Rectal smooth muscle tissue (tissue), 1 donor: Measurements from ENCODE around the gene FKBP4.

Experiments
- H3K27ac ChIP-seq: one replicate; pipeline ENCODE4 v1.7.0; 2013; ENCODE audit warnings: low read depth, low read length, inconsistent platforms
- H3K27me3 ChIP-seq: one replicate; pipeline ENCODE4 v1.7.0; 2013; ENCODE audit warnings: low read length; ENCODE audit not compliant: control insufficient read depth, insufficient read depth
- H3K36me3 ChIP-seq: one replicate; pipeline ENCODE4 v1.7.0; 2013; ENCODE audit warnings: low read length; ENCODE audit not compliant: control insufficient read depth, insufficient read depth
- H3K4me1 ChIP-seq: one replicate; pipeline ENCODE4 v1.7.0; 2013; ENCODE audit warnings: low read length; ENCODE audit not compliant: control insufficient read depth, insufficient read depth
- H3K4me3 ChIP-seq: one replicate; pipeline ENCODE4 v1.7.0; 2013; ENCODE audit warnings: low read length
- H3K9ac ChIP-seq: one replicate; pipeline ENCODE4 v1.7.0; 2013; ENCODE audit warnings: low read length

The FKBP4 gene

GRCh38 chr12:2792671-2793500, 1.9 kb upstream of the FKBP4 start:
- peaks cover 8% of the 10 kb centered on the region for H3K36me3 ChIP-seq
- no peak overlapping the region for H3K4me3 ChIP-seq
- no peak overlapping the region for H3K9ac ChIP-seq
- H3K27me3 ChIP-seq: no peaks in the 10 kb centered on the region
- H3K4me1 ChIP-seq: peaks cover 4% of the 10 kb centered on the region
- H3K27ac ChIP-seq: no peak overlapping the region

GRCh38 chr12:2793561-2793960, 1.2 kb upstream of the FKBP4 start:
- Histone ChIP-seq H3K4me1 (peaks cover 4% of the 10 kb centered on the region), H3K27ac (no peak overlapping the region), H3K27me3 (no peaks in the 10 kb centered on the region), H3K36me3 (peaks cover 15% of the 10 kb centered on the region), H3K4me3 (no peak overlapping the region), H3K9ac (no peak overlapping the region)

GRCh38 chr12:2794191-2794735, 507 bp upstream of the FKBP4 start:
- peaks cover 4% of the 10 kb centered on the region for H3K4me1 ChIP-seq
- H3K9ac ChIP-seq: peak overlapping the region; percentile 25
- H3K36me3 ChIP-seq: peaks cover 21% of the 10 kb centered on the region
- no peaks in the 10 kb centered on the region for H3K27me3 ChIP-seq
- peak overlapping the region; percentile 75 for H3K4me3 ChIP-seq
- peak overlapping the region; percentile 68 for H3K27ac ChIP-seq

GRCh38 chr12:2795291-2796186, 769 bp downstream of the FKBP4 start:
- Histone ChIP-seq H3K4me1 (peaks cover 4% of the 10 kb centered on the region), H3K4me3 (peak overlapping the region; percentile 75), H3K36me3 (peaks cover 32% of the 10 kb centered on the region), H3K27me3 (no peaks in the 10 kb centered on the region), H3K27ac (peak overlapping the region; percentile 68), H3K9ac (no peak overlapping the region)

GRCh38 chr12:2796187-2796666, 1.5 kb downstream of the FKBP4 start:
- H3K4me3 ChIP-seq: peak overlapping the region; percentile 73
- H3K9ac ChIP-seq: no peak overlapping the region
- peaks cover 38% of the 10 kb centered on the region for H3K36me3 ChIP-seq
- peaks cover 4% of the 10 kb centered on the region for H3K4me1 ChIP-seq
- no peak overlapping the region for H3K27ac ChIP-seq
- H3K27me3 ChIP-seq: no peaks in the 10 kb centered on the region

GRCh38 chr12:2797721-2798418, 3.1 kb downstream of the FKBP4 start:
- Histone ChIP-seq H3K9ac (no peak overlapping the region), H3K36me3 (peaks cover 44% of the 10 kb centered on the region), H3K27ac (no peak overlapping the region)

GRCh38 chr12:2800046-2800570, 5.3 kb downstream of the FKBP4 start:
- Histone ChIP-seq H3K9ac (no peak overlapping the region), H3K4me1 (peaks cover 9% of the 10 kb centered on the region), H3K27me3 (no peaks in the 10 kb centered on the region), H3K4me3 (no peak overlapping the region), H3K36me3 (peaks cover 50% of the 10 kb centered on the region), H3K27ac (no peak overlapping the region)

More at GRCh38 chr12:2797721-2798418, 3.1 kb downstream of the FKBP4 start:
- H3K27me3 ChIP-seq: no peaks in the 10 kb centered on the region
- peaks cover 4% of the 10 kb centered on the region for H3K4me1 ChIP-seq
- no peak overlapping the region for H3K4me3 ChIP-seq

DNA sequence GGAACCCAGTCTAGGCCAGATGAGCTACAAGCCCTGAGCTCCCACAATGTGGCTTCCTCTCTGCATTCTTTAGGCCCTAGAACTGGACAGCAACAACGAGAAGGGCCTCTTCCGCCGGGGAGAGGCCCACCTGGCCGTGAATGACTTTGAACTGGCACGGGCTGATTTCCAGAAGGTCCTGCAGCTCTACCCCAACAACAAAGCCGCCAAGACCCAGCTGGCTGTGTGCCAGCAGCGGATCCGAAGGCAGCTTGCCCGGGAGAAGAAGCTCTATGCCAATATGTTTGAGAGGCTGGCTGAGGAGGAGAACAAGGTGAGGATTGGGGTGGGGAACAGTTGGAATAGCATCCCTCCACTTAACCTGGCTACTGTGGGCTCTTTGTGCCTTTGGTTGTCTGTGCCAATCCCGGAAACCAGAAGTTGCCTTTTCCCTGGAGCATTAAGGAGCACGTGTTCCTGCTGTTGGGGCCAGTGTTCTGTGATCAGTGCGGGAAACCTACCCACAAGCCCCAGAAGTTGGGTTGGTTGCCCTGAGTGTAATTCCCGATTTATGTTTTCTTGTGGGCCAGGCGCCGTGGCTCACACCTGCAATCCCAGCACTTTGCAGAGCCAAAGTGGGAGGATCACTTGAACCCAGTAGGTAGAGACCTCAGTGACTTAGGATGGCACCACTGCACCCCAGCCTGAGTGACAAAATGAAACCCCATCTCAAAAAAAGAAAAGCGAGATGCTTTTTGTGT, 6.4 kb downstream of the FKBP4 start:
- H3K4me1 ChIP-seq: peaks cover 9% of the 10 kb centered on the region
- no peaks in the 10 kb centered on the region for H3K27me3 ChIP-seq
- H3K27ac ChIP-seq: no peak overlapping the region
- H3K4me3 ChIP-seq: no peak overlapping the region
- no peak overlapping the region for H3K9ac ChIP-seq
- H3K36me3 ChIP-seq: peaks cover 50% of the 10 kb centered on the region

DNA sequence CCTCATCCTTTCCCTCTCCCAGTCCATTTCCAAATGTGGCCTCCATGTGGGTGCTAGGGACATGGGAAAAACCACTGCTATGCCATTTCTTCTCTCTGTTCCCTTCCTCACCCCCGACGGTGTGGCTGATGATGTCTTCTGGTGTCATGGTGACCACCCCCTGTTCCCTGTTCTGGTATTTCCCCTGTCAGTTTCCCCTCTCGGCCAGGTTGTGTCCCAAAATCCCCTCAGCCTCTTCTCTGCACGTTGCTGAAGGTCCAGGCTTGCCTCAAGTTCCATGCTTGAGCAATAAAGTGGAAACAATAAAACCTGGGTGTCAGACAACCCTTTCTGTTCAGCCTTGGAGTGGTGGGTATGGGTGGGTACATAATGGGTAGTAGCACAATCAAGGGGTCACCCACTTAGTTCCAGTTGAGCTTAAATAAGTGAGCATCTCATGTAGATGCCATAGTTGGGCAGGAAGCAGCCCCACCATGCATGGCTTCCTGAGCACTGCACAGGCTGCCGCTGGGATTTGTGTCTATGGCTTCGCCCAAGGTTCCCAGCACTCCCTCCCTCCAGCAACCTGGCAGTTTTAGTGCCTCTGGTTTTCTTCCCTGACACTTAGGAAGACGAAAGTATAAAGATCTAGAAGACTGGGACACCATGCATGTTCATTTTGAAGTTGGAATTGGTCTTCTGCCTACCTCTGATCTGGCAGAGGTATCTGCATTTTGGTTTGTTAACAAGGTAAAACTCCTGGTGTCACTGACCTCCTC, 9.0 kb downstream of the FKBP4 start:
- Histone ChIP-seq H3K9ac (no peak overlapping the region), H3K36me3 (peaks cover 33% of the 10 kb centered on the region), H3K4me3 (no peak overlapping the region), H3K4me1 (peaks cover 4% of the 10 kb centered on the region), H3K27ac (no peak overlapping the region), H3K27me3 (no peaks in the 10 kb centered on the region)

DNA sequence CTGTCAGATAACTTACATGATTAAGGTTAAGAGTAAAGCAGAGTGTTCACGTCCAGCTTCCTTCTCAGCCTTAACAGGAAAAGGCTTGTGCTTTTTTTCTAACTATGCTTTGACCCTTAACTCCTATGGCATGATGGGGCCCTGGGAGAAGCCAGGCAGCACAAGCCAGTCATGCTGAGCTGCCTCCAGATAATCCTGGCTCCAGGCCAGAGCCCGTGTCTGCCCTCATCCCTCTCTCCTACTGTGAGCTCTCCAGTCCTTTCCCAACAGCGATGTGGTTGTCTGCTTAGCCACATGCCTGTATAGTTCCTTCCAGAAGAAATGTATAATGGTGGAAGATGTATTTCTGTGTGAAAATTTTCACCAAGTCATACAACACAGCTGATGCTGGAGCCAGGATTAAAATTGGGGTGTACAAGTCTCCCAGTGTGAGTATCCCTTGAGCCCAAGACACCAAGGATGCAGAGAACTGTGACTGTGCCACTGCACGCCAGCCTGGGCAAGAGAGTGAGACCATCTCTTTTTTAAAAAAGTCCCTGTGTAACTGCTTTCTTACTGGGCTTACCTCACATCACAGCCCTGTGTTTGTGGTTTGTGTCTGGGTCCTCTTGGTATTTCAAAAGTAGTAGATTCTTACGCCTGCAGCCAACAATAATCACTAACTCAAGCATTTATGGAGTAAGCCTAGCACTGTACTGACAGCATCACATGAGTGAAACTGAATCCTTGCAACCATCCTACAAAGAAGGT, 9.8 kb downstream of the FKBP4 start:
- Histone ChIP-seq H3K27ac (no peak overlapping the region), H3K27me3 (no peaks in the 10 kb centered on the region), H3K4me1 (peaks cover 4% of the 10 kb centered on the region), H3K9ac (no peak overlapping the region), H3K36me3 (peaks cover 26% of the 10 kb centered on the region), H3K4me3 (no peak overlapping the region)
